GM18507 (cell line): ENCODE results near the gene TRRAP.
"Not testable (repeated sequence)": the region's sequence is repeated elsewhere in the genome, so short reads cannot be mapped to it uniquely, and the experiment has no call there.

Source experiments
- DNase-seq: peaks from one replicate; pipeline ENCODE4 v3.0.0; 2011; ENCODE audit warnings: low read depth; ENCODE audit not compliant: insufficient read length; ENCODE audit errors: extremely low spot score
- FAIRE-seq: peaks from 2 replicates; lab custom pipeline; 2011; peaks lifted over from hg19 to GRCh38; lab: Jason Lieb, UNC

The TRRAP gene

GRCh38 chr7:99035723-99036545 is 157.6 kb downstream of the TRRAP start:
- FAIRE-seq (no peak), DNase-seq (no peak)

- DNase-seq (no peak), FAIRE-seq (no peak)
Measured at GRCh38 chr7:99036546-99037111, 158.3 kb downstream of the TRRAP start.

- FAIRE-seq (no peak), DNase-seq (no peak)
Measured at GRCh38 chr7:99037327-99037940, 159.1 kb downstream of the TRRAP start.

- DNase-seq (no peak), FAIRE-seq (no peak)
Measured at GRCh38 chr7:99038086-99038855, 159.9 kb downstream of the TRRAP start.

- no peak for DNase-seq
- no peak for FAIRE-seq
Measured at GRCh38 chr7:99039384-99039891, 161.1 kb downstream of the TRRAP start.

- FAIRE-seq = peak; percentile 72
Measured at GRCh38 chr7:99040104-99040958, 162.0 kb downstream of the TRRAP start.

GRCh38 chr7:99041526-99041925 is 163.2 kb downstream of the TRRAP start:
- FAIRE-seq (no peak), DNase-seq (no peak)

More at GRCh38 chr7:99040104-99040958, 162.0 kb downstream of the TRRAP start:
- peak; percentile 60 for DNase-seq

GRCh38 chr7:99042957-99043356 is 164.6 kb downstream of the TRRAP start:
- no peak for DNase-seq
- FAIRE-seq = no peak

- FAIRE-seq, DNase-seq: not testable (repeated sequence)
Measured at GRCh38 chr7:99044858-99045257, 166.5 kb downstream of the TRRAP start.

- not testable (repeated sequence) for DNase-seq, FAIRE-seq
Measured at GRCh38 chr7:99046262-99046661, 167.9 kb downstream of the TRRAP start.

GRCh38 chr7:99046722-99047121 is 168.4 kb downstream of the TRRAP start:
- FAIRE-seq (no peak), DNase-seq (no peak)

GRCh38 chr7:99047526-99048077 is 169.3 kb downstream of the TRRAP start:
- no peak for DNase-seq
- FAIRE-seq = no peak

GRCh38 chr7:99050971-99051370 is 172.6 kb downstream of the TRRAP start:
- FAIRE-seq (no peak), DNase-seq (no peak)

GRCh38 chr7:99054781-99055180 is 176.4 kb downstream of the TRRAP start:
- FAIRE-seq (no peak), DNase-seq (no peak)

GRCh38 chr7:99061001-99061776 is 182.9 kb downstream of the TRRAP start:
- DNase-seq (no peak), FAIRE-seq (no peak)
